ENCODE measurements around the gene VPS33A.

The VPS33A gene

GRCh38 chr12:122266230-122266901, at the start of gene VPS33A:
Gene VPS33A, minus strand, starts transcription at chr12:122266494. Its CDS starts 86 bp downstream, at chr12:122266408.
- in situ Hi-C loops (cut with HindIII; ENCODE audit: low pct_ligation_motif_present, low pct_unique_long_range_greater_than_20kb, low sequenced_read_pairs) = no loop called here
- peak; percentile 100 for DNase-seq

DNA sequence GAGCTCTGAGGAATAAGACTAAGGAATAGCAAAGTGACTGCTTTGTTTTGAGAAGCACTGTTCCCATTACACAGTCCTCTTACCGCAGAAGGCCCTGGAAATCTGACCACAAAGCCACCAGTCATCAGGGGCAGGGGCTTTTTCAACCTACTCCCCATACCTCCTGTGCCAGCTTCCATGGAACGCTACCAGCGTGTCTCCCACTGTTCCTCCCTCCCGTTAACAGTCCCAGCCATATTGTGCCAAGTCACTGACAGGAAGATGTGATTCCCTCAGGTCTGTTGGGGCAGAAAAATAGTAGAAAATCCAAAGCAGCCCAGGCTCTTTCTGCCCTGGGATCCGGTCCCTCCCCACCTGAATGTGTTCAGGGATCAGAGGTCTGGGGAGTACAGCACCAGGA, 46.6 kb upstream of the VPS33A start:
- DNase-seq = no peak
- in situ Hi-C loops (cut with HindIII; ENCODE audit: low pct_ligation_motif_present, low pct_unique_long_range_greater_than_20kb, low sequenced_read_pairs) = no loop called here

DNA sequence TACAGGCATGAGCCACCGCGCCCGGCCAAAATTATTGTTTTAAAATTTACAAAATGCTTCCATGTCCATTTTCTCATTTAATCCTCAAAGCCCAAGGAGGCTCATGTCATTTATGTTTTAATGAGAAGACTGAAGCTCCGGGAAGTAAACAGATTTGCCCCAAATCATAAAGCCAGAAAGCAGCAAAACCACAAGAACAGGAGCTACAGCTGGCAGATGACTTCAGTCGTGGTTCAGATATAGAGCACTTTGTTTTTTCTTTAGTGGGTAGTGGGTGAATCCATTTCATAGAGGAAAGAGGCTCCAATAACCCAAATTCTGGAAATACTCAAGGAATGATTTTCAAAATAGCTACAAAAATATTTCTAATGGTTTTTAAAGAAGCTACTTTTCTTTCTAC, 45.4 kb upstream of the VPS33A start:
- no peak for DNase-seq
- in situ Hi-C loops (cut with HindIII; ENCODE audit: low pct_ligation_motif_present, low pct_unique_long_range_greater_than_20kb, low sequenced_read_pairs) = no loop called here

GRCh38 chr12:122310626-122311333, 44.5 kb upstream of the VPS33A start:
- DNase-seq = peak; percentile 22
- in situ Hi-C loops (cut with HindIII; ENCODE audit: low pct_ligation_motif_present, low pct_unique_long_range_greater_than_20kb, low sequenced_read_pairs) = no loop called here

DNA sequence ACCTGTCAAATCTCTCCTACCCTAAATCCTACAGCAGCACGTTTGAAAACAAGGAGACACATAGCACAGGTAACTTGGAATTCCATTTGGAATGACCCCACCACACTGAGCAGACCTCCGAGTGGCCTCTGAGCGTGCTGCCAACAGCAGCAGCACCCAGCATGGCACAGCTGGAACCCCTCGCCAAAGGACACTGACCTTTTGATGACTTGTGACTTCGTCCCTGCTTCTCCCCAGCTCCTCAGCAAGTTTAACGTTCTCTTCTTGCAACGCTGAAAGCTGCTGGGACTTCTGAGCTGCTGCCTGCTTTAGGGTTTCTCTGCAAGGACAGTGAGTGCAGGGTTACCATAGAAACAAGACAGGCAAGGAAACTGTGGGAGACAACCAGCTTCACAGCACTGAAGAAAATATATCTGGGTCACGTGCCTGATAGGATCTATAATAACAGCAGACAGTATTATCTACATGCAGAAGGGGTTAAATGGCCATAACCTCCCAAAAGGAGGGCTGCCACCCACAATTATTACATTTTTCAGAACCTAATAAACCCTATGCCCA, 43.3 kb upstream of the VPS33A start:
- DNase-seq = no peak
- in situ Hi-C loops (cut with HindIII; ENCODE audit: low pct_ligation_motif_present, low pct_unique_long_range_greater_than_20kb, low sequenced_read_pairs) = no loop called here

DNA sequence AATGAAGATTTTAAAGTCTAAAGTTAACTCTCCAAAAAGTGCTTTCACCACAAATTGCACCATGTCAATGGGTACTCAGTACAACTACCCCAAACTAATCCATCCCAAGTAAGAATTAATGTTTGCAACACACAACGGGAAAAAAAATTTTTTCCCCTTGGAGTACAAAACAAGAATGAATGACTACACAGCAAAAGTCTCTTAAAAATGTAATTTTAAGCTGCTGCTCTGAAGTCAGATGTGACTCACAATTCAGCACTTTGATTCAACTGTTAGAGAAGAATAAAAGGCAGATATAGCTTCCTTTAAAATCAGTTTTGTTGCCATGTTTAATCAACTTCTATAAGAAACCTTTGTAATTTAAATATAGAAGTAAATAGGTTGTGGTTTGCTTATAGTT, 42.5 kb upstream of the VPS33A start:
- in situ Hi-C loops (cut with HindIII; ENCODE audit: low pct_ligation_motif_present, low pct_unique_long_range_greater_than_20kb, low sequenced_read_pairs) = no loop called here

GRCh38 chr12:122306407-122306806, 40.1 kb upstream of the VPS33A start:
- DNase-seq = no peak
- in situ Hi-C loops (cut with HindIII; ENCODE audit: low pct_ligation_motif_present, low pct_unique_long_range_greater_than_20kb, low sequenced_read_pairs) = no loop called here

More for the DNA sequence above, 42.5 kb upstream of the VPS33A start:
- no peak for DNase-seq

- in situ Hi-C loops (cut with HindIII; ENCODE audit: low pct_ligation_motif_present, low pct_unique_long_range_greater_than_20kb, low sequenced_read_pairs) = no loop called here
- DNase-seq = no peak
These were observed 38.6 kb upstream of the VPS33A start for GRCh38 chr12:122304924-122305323.

GRCh38 chr12:122303068-122303467, 36.8 kb upstream of the VPS33A start:
- no peak for DNase-seq
- in situ Hi-C loops (cut with HindIII; ENCODE audit: low pct_ligation_motif_present, low pct_unique_long_range_greater_than_20kb, low sequenced_read_pairs) = no loop called here

DNA sequence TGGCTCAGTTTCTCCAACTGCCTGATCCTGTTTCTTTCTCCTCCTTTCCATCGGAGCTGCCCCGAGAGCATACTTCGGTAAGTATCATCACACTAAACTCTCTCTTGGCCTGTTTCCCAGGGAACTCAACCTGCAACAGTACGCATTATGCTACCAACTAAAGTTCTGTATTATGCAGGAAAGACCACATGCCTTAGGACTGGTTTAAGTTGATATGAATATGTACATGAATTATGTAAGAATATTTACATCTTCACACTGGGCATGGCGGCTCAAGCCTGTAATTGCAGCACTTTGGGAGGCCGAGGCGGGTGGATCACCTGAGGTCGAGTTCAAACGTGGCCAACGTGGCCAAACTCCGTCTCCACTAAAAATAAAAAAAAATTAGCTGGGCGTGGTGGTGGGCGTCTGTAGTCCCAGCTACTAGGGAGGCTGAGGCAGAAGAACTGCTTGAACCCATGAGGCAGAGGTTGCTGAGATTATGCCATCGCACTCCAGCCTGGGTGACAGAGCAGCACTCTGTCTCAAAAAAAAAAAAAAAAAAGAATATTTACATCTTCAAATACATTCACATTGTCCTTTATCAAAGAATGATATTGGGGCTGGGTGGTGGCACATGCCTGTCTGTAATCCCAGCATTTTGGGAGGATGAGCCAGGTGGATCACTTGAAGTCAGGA, 31.9 kb upstream of the VPS33A start:
- DNase-seq = no peak
- in situ Hi-C loops (cut with HindIII; ENCODE audit: low pct_ligation_motif_present, low pct_unique_long_range_greater_than_20kb, low sequenced_read_pairs) = no loop called here

- in situ Hi-C loops (cut with HindIII; ENCODE audit: low pct_ligation_motif_present, low pct_unique_long_range_greater_than_20kb, low sequenced_read_pairs) = no loop called here
These were observed 31.2 kb upstream of the VPS33A start for GRCh38 chr12:122297494-122297893.

GRCh38 chr12:122295877-122296276, 29.6 kb upstream of the VPS33A start:
- in situ Hi-C loops (cut with HindIII; ENCODE audit: low pct_ligation_motif_present, low pct_unique_long_range_greater_than_20kb, low sequenced_read_pairs) = no loop called here
- no peak for DNase-seq

More at GRCh38 chr12:122297494-122297893, 31.2 kb upstream of the VPS33A start:
- DNase-seq = no peak

GRCh38 chr12:122293081-122293480, 26.8 kb upstream of the VPS33A start:
- in situ Hi-C loops (cut with HindIII; ENCODE audit: low pct_ligation_motif_present, low pct_unique_long_range_greater_than_20kb, low sequenced_read_pairs) = no loop called here
- peak; percentile 58 for DNase-seq

DNA sequence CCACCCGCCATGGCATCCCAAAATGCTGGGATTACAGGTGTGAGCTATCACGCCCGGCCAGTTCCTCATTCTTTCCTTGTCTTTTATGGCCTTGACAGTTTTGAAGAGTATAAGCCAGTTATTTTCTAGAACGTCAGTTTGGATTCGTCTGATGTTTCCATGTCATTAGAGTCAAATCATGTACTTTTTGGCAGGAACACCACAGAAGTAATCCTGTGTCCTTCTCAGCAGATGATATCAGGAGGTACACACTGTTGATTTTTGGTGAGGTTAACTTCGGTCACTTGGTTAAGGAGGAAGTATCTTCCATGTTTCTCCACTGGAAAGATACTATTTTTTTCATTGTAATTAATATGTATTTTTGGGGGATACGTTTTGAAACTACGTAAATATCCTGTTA, 25.1 kb upstream of the VPS33A start:
- in situ Hi-C loops (cut with HindIII; ENCODE audit: low pct_ligation_motif_present, low pct_unique_long_range_greater_than_20kb, low sequenced_read_pairs) = no loop called here
- DNase-seq = no peak

- DNase-seq = no peak
- in situ Hi-C loops (cut with HindIII; ENCODE audit: low pct_ligation_motif_present, low pct_unique_long_range_greater_than_20kb, low sequenced_read_pairs) = no loop called here
These were observed 17.4 kb upstream of the VPS33A start for GRCh38 chr12:122283680-122284079.

DNA sequence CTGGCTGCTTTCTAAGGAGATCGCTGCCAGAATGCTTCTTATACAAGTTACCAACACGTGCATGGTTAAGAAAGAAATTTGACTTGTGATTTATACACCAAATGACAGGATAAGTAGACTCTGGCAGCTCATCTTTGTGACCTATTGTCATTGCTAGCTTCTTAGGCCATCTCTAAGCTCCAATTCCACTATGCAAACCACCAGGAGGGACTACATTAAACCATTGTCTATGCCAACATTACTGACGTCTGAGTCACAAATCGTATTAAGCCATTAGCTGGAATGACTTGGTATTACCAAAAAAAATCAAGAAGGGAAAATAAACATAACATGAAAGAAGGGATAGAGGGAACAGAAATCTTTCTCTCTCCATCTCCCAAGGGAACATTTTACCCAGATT, 15.8 kb upstream of the VPS33A start:
- peak; percentile 38 for DNase-seq
- in situ Hi-C loops (cut with HindIII; ENCODE audit: low pct_ligation_motif_present, low pct_unique_long_range_greater_than_20kb, low sequenced_read_pairs) = no loop called here

DNA sequence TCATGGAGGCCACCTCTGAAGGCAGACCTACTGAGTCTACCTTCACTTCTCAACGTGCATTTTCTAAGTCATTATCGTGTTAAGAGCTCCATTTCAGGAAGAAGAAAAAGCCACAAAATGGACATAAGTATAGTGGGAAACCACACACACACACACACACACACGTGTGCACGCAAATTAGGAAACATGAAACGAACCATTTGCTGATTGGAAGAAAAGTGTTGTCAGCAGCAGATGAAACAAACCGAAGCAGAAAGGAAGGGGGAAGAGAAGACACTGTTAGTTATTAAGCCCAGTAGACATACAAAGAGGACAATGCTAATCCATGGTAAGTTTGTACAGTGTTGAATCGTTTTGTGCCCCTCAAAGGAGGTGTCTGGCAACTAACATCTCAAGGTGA, 9.9 kb upstream of the VPS33A start:
- DNase-seq = no peak
- in situ Hi-C loops (cut with HindIII; ENCODE audit: low pct_ligation_motif_present, low pct_unique_long_range_greater_than_20kb, low sequenced_read_pairs) = no loop called here

- in situ Hi-C loops (cut with HindIII; ENCODE audit: low pct_ligation_motif_present, low pct_unique_long_range_greater_than_20kb, low sequenced_read_pairs) = no loop called here
- DNase-seq = no peak
These were observed 9.2 kb upstream of the VPS33A start for GRCh38 chr12:122275459-122275858.

GRCh38 chr12:122265886-122266229, 436 bp downstream of the VPS33A start:
- peak; percentile 60 for DNase-seq
- in situ Hi-C loops (cut with HindIII; ENCODE audit: low pct_ligation_motif_present, low pct_unique_long_range_greater_than_20kb, low sequenced_read_pairs) = no loop called here
